SK-N-SH treated with all-trans-retinoic acid at 6 μM for 48 hours (cell line): Measurements from ENCODE around the gene IFT57.

Experiments used
- CSDC2 ChIP-seq: fragments of 250-450 bp; sonication (Bioruptor Pico); IDR thresholded peaks from 2 replicates; pipeline ENCODE4 v1.5.0; 2020; ENCODE audit warnings: mild to moderate bottlenecking, moderate library complexity
- CSRNP3 ChIP-seq: fragments of 250-450 bp; sonication (Bioruptor Pico); IDR thresholded peaks from 2 replicates; pipeline ENCODE4 v1.5.1; 2021; ENCODE audit warnings: mild to moderate bottlenecking, moderate library complexity
- GLIS3 ChIP-seq: fragments of 250-450 bp; sonication (Bioruptor Pico); IDR thresholded peaks from 2 replicates; pipeline ENCODE4 v1.5.0; 2020; ENCODE audit warnings: mild to moderate bottlenecking, moderate library complexity
- ISL1 ChIP-seq: fragments of 250-450 bp; sonication (Bioruptor Pico); IDR thresholded peaks from 2 replicates; pipeline ENCODE4 v2.1.2; 2022; ENCODE audit warnings: mild to moderate bottlenecking, moderate library complexity
- PATZ1 ChIP-seq: fragments of 250-450 bp; sonication (Bioruptor Pico); IDR thresholded peaks from 2 replicates; pipeline ENCODE4 v1.8.0; 2020; ENCODE audit warnings: mild to moderate bottlenecking, moderate library complexity, borderline replicate concordance
- POU6F1 ChIP-seq: fragments of 250-450 bp; sonication (Bioruptor Pico); IDR thresholded peaks from 2 replicates; pipeline ENCODE4 v1.8.0; 2021; ENCODE audit warnings: low read depth, mild to moderate bottlenecking, moderate library complexity, borderline replicate concordance
- RARB ChIP-seq: fragments of 250-450 bp; sonication (Bioruptor Pico); IDR thresholded peaks from 2 replicates; pipeline ENCODE4 v1.8.0; 2021; ENCODE audit warnings: mild to moderate bottlenecking, moderate library complexity
- TCF4 ChIP-seq: fragments of 250-450 bp; sonication (Bioruptor Pico); IDR thresholded peaks from 2 replicates; pipeline ENCODE4 v1.8.0; 2021; ENCODE audit warnings: mild to moderate bottlenecking, moderate library complexity, borderline replicate concordance
- TOX ChIP-seq: fragments of 250-450 bp; sonication (Bioruptor Pico); IDR thresholded peaks from 2 replicates; pipeline ENCODE4 v1.8.0; 2021; ENCODE audit warnings: mild to moderate bottlenecking, moderate library complexity, borderline replicate concordance
- ZC3H10 ChIP-seq: fragments of 250-450 bp; sonication (Bioruptor Pico); IDR thresholded peaks from 2 replicates; pipeline ENCODE4 v1.5.1; 2021; ENCODE audit warnings: mild to moderate bottlenecking, moderate library complexity
- ZFP3 ChIP-seq: fragments of 250-450 bp; sonication (Bioruptor Pico); IDR thresholded peaks from 2 replicates; pipeline ENCODE4 v1.5.0; 2020; ENCODE audit warnings: mild to moderate bottlenecking, moderate library complexity
- ZFP30 ChIP-seq: fragments of 450-650 bp; formaldehyde crosslinking; IDR thresholded peaks from 2 replicates; pipeline ENCODE4 v1.5.0; 2022; ENCODE audit warnings: mild to moderate bottlenecking, moderate library complexity
- ZNF70 ChIP-seq: fragments of 450-650 bp; formaldehyde crosslinking; IDR thresholded peaks from 2 replicates; pipeline ENCODE4 v1.5.0; 2020; ENCODE audit warnings: mild to moderate bottlenecking, moderate library complexity
- ZNF8 ChIP-seq: fragments of 450-650 bp; formaldehyde crosslinking; IDR thresholded peaks from 2 replicates; pipeline ENCODE4 v1.5.0; 2020; ENCODE audit warnings: mild to moderate bottlenecking, moderate library complexity

GRCh38 chr3:108183181-108183580 lies 39.0 kb downstream of the IFT57 start:
- no peak for TF ChIP-seq ZNF8 (CRISPR knock-in tag)
- TF ChIP-seq TCF4 (CRISPR knock-in tag), result no peak
- no peak for TF ChIP-seq ZNF70 (CRISPR knock-in tag)
- no peak for TF ChIP-seq GLIS3 (CRISPR knock-in tag)
- no peak for TF ChIP-seq PATZ1 (CRISPR knock-in tag)
- TF ChIP-seq ZC3H10 (CRISPR knock-in tag), result no peak
- no peak for TF ChIP-seq CSDC2
- no peak for TF ChIP-seq CSRNP3 (CRISPR knock-in tag)
- no peak for TF ChIP-seq RARB (CRISPR knock-in tag)
- TF ChIP-seq ZFP3 (CRISPR knock-in tag), result no peak
- TF ChIP-seq TOX (CRISPR knock-in tag), result no peak
- no peak for TF ChIP-seq ISL1
- no peak for TF ChIP-seq POU6F1
- no peak for TF ChIP-seq ZFP30 (CRISPR knock-in tag)
